GM18909 (cell line): ENCODE measurements around the gene MTHFSD.

ENCODE experiments used
- ATAC-seq: cut with Tn5 transposase; IDR thresholded peaks from one replicate; pipeline ENCODE4 v1.9.1; 2021; ENCODE audit warnings: mild to moderate bottlenecking; ENCODE audit not compliant: unreplicated experiment, poor library complexity

The MTHFSD gene

DNA sequence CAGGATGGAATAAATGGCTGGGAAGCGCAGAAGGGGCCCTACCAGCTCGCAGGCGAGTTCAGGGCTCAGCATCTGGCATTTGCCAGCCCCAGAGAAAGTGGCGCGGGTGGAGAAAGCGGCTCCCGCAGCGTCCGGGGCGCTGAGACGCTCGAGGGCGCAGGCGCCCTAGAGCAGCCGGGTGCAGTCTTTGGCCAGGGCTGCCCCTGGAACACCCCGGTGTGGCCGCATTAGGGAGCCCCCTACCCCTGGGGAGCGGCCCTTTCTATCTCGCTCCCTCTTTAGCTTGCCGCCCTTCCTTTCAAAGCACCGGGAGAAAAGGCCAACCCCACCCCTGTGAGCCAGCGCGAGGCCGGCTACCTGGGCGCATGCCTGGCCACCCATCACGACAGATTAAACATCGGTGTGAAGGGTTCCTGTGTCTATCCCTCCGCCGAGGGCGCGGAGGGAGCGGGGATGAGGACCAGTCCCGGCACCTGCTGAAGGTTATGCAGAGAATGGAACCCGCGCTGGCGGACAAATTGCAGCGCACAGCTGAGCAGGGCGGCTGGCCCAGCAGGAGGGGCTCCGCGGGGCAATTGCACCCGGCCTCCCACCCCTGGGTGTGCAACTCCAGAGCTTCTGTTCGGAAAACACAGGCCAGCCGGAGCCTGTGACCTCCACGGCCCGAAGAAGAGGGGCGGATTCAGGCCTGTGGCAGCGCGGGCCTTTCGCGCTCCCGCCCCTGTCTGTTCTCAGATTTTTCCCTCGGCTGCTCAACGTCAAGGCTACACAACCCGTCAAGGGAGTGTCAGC is 60.3 kb downstream of the MTHFSD start:
- no peak for ATAC-seq

DNA sequence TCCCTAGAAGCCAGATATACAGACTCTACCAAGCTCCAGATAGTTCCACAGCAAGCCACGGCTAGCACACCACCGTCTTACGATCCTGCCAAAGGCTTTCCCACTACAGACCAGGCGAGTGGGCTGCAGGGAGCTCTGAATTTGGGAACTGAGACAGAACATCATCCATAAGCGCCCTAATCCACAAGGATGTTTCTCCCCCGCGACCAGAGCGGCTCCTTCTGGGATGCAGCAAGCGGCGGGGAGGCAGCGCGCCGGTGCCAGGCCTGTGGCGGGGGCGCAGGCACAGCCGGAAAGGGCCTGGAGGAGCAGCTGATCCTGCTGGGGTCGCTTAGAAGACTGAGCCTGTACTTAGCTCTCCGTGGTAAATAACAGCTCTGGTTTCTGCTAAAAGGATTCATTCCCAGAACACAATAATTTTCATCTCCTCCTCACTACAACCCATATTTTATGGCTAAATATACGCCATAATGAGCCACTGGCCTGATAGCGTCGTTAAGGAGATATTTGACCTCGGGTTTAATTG is 60.9 kb downstream of the MTHFSD start:
- ATAC-seq = no peak

DNA sequence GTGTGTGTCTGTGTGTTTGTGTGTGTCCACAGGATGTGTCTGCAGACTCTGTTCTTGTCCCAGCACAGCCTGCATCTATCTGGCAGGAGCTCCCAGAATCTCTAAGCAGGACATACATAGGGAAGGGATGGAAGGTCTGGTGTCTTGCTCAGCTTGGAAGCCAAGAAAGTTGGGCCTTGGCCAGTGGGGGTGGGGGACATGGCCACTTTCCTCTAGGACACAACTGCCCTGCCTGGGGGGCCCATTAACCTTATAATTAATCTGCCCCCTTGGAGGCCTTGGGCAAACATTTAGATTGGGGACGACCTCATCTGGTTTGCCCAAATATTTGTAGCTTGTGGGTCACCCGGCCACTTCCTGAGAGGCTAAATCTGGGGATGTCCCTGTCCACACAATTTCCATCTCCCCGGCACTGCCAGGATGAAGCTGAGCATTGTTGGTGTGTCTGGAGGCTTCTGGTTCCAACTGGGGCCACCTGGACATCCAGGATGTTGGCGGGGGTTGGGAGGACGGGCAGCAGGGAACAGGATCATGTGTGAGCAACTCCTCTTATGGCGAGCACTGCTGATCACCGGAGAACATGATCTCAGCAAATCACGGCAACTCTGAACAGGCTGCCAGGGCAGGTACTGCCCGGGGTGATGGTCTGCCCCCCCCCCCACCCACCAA is 61.9 kb downstream of the MTHFSD start:
- no peak for ATAC-seq

DNA sequence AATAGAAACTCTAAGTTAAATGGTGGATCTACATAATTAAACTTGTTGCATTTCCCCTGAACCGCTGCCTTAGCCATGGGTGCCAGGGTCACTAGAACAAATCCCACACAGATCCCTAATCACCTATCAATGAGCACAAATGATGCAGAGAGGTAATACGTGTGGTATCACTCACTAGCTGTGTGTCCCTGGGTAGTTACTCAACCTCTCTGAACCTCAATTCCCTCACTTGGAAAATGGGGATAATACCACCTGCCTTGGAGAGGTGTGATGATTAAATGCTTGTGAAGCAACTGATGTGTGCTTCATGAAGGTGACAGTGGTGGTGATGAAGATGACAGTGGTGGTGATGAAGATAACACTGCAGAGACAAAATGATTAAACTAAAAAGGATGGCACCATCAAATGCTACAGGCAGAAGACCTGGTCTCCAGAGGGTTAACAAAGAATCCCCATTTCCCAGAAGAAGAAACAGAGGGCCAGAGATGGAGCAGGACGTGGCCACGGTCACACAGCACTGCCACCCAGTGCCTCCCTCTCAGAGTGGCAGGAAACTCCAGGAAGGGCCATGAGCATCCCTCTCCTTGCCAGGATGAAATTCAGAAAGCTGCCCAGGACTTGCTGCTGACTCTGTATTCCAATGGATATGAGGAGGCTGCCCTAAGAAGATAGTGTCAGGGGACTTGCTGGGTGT is 62.6 kb downstream of the MTHFSD start:
- no peak for ATAC-seq

DNA sequence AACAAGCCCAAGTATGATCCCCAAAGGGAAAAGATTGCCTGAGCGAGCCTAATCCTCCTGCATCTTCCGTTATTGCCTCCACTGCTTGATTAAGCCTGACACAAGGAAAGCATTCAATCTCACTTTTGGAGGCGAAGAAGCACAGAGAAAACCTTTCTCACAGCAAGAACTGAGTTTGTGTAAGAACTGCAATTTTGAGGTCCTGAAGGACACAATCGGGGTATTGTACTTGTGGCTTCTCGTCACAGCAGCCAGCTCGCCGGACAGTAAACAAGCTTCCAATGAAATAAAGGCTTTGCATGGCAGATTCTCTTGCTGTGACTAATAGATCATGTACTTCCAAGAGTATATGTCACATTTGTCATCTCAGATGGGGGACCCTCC is 63.4 kb downstream of the MTHFSD start:
- ATAC-seq = no peak

DNA sequence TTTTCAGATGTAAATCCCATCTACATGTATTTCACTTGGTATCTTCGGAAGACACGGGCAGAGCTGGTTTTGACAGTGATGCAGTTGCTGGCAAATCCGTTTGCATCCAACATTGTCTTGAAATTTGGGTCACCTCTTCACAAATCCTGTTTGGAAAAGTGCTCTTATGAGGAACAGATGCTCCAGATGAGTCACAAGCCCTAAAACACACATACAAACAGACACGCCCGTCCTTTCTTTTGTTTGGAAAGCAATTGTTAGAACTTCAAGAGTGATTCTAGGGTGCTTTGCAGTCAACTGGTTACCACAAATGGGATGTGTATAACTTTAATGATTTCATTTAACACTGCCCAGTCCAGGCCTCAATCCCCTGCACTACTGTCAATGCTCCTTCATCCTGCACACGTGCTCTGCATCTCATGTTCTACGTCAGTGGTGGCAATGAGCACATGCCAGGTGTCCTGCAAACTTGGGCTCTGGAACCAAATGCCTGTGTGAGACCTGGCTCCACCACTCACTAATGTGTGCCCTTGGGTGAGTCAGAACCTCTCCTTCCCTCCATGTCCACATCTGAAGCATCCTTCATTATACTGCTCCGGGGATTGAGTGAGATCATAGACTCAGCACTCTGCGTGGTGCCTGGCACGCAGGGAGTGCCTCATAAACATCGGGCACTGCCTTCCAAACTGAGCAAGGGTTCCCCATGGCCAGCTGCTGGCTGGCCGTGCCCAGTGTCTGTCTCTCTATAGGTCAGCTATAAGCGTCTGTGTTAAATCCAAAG is 64.0 kb downstream of the MTHFSD start:
- ATAC-seq = no peak

DNA sequence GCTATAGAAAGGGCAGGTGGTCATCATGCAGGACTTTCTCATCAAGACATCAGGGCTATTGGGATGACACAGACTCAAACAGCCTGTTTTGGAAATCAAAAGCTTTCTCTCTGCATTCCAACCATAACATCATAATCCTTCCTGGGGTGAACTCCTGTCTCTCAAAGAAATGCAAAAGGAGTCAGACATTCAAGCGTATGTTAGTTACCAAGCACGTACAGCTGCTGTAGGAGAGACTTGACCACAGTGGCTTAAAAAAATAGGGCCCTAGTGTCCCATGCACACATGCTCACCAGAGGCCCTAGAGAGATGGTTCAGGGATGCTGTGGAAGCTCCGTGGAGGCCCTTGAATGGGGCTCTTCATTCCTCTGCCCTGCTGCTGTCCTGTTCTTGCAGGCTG is 69.3 kb downstream of the MTHFSD start:
- ATAC-seq = no peak

DNA sequence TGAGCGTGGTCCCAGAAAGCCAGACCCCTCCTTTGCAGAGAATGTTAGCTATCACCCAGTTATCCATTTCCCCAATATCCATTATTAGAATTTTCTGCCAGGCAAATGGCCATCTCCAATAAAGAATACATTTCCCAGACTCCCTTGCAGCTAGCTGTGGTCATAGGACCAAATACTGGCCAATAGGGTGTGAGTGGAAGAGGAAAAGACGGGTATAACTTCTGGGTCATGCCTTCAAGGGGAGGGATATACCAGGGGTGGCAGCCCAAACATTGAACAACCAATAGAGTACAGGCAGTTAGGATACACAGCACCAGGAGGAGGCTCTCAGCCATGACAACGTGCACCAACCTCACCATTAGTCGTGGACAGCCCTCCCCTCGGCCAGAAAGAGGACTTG is 70.8 kb downstream of the MTHFSD start:
- ATAC-seq = no peak

DNA sequence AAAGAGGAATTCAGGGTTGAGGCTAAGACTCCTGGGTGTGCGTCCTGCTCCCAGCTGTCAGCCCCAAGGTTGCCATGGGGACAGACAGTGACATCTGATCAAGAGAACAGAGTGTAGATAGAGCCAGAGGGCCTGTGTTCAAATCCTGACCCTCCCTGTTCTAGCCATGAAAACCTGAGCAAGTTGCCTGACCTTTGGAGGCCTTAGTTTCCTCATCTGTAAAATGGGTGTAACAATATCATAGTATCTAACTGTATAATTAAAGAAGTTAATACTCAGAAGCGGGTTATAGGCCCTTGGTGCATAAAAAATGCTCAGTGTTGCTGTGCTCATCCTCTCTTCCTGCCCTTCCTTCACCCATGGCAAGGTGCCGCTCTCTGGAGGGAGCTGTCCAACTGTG is 73.4 kb downstream of the MTHFSD start:
- no peak for ATAC-seq

DNA sequence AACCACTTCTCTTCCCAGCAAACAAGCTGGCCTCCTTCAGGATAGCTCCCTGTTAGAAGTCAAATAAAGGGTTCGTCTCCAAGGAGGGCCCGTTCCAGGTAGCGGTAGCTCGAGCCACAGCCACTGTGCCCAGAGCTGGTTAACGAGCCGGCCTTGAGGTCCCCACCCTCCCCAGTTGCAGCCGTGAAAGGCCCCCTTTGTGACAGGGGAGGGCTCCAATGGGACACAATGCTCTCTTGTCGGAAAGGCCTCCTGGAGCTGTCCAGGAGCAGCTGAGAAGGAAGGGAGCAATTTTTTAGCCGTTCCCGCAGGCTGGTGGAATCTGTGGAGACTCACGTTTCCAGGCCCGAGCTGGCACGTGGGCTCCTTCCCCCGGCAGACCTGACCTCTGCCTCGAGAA is 74.6 kb downstream of the MTHFSD start:
- ATAC-seq = no peak
